IPS DF 6.9 (cell line): Measurements from ENCODE around the gene SACM1L.
"Not testable (repeated sequence)": the region's sequence is repeated elsewhere in the genome, so short reads cannot be mapped to it uniquely, and the experiment has no call there.

Source experiments
- DNase-seq: peaks from one replicate; pipeline ENCODE4 v3.0.0-alpha.2; 2013; ENCODE audit warnings: low read depth, low spot score
- H3K27ac ChIP-seq: one replicate; pipeline ENCODE4 v1.5.1; 2013; ENCODE audit warnings: low read length, control low read depth
- H3K27me3 ChIP-seq: 2 replicates; pipeline ENCODE4 v1.6.1; 2013; ENCODE audit warnings: mild to moderate bottlenecking, low read length; ENCODE audit not compliant: control insufficient read depth, insufficient read depth
- H3K36me3 ChIP-seq: 2 replicates; pipeline ENCODE4 v1.6.1; 2013; ENCODE audit warnings: low read length; ENCODE audit not compliant: control insufficient read depth, insufficient read depth
- H3K4me1 ChIP-seq: 2 replicates; pipeline ENCODE4 v1.6.1; 2013; ENCODE audit warnings: low read length; ENCODE audit not compliant: control insufficient read depth, insufficient read depth
- H3K4me3 ChIP-seq: 2 replicates; pipeline ENCODE4 v1.5.1; 2013; ENCODE audit warnings: mild to moderate bottlenecking, low read length
- H3K9me3 ChIP-seq: 2 replicates; pipeline ENCODE4 v1.6.1; 2013; ENCODE audit warnings: low read length, inconsistent platforms; ENCODE audit not compliant: control insufficient read depth, insufficient read depth
- WGBS: extraction: QIAGEN DNeasy Blood & Tissue Kit; methylation state at CpG from one replicate; pipeline ENCODE4 v1.1.7; 2013; ENCODE audit warnings: mixed read lengths, missing lambda C conversion rate; ENCODE audit not compliant: insufficient read length, insufficient coverage; 5-methylcytosine and 5-hydroxymethylcytosine counted together

Gene SACM1L

DNA sequence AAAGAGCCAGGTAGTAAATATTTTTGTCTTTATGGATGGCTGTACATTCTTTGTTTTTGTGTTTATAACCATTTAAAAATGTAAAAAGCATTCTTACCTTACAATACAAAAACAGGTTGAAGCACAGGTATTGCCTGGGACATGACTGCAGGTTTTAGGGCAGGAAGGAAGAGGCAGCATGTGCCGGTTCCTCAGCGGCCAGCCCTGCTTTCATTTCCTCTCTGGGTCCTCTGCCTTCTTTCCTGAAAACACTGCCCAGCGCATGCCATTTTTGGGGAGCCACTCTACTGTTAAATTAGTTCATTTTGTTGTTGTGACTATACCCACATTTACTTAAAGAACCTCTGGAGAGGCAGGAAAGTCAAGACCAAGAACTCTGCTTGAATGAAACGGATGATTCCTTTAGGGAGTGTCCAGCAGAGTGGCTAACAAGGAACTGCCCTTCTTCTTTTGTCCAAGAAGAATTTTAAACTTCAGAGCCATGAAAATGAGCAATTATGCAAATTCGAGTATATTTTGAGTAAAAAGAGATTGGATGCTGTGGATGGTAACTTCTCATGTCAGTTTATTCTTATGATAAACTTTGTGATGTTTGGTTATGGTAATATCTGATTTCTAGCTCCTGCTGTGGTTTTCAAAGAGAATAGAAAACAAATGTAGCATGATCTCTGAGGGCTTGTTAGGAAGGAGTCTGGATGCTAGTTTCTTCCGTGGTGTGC lies 52.7 kb downstream of the SACM1L start:
- no peak for DNase-seq
- WGBS, result no CpG with 5 or more reads among the region's 6 CpGs
- no peaks in the 10 kb centered on the region for H3K9me3 ChIP-seq
- peaks cover 2% of the 10 kb centered on the region for H3K4me1 ChIP-seq
- H3K36me3 ChIP-seq, result peaks cover 15% of the 10 kb centered on the region
- H3K27ac ChIP-seq, result no peak overlapping the region
- H3K27me3 ChIP-seq, result no peaks in the 10 kb centered on the region
- H3K4me3 ChIP-seq, result no peak overlapping the region

DNA sequence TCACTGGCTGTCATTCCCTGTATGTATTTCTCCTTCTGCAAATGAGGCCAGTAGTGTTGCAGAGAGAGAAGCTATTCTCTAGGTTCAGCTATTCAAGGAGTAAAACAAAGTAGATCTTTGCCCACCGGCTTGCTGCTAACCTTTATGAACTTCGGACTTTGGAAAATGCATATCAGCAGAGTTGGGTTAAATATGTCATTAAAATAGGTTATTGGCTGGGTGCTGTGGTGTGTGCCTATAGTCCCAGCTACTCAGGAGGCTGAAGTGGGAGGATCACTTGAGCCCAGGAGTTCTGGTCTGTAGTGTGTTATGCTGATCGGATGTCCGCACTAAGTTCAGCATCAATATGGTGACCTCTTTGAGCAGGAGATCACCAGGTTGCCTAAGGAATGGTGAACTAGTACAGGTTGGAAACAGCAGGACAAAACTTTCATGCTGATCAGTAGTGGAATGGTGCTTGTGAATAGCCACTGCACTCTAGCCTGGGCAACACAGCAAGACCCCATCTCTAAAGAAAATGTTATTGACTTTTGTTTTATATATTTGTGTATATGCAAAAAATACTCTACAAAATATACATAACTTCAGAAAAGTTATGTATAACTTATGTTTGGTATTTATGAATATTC lies 53.4 kb downstream of the SACM1L start:
- peaks cover 2% of the 10 kb centered on the region for H3K4me1 ChIP-seq
- no peak overlapping the region for H3K4me3 ChIP-seq
- H3K9me3 ChIP-seq, result no peaks in the 10 kb centered on the region
- H3K27me3 ChIP-seq, result no peaks in the 10 kb centered on the region
- H3K27ac ChIP-seq, result no peak overlapping the region
- no peak for DNase-seq
- H3K36me3 ChIP-seq, result peaks cover 17% of the 10 kb centered on the region
- no CpG with 5 or more reads among the region's 4 CpGs for WGBS

DNA sequence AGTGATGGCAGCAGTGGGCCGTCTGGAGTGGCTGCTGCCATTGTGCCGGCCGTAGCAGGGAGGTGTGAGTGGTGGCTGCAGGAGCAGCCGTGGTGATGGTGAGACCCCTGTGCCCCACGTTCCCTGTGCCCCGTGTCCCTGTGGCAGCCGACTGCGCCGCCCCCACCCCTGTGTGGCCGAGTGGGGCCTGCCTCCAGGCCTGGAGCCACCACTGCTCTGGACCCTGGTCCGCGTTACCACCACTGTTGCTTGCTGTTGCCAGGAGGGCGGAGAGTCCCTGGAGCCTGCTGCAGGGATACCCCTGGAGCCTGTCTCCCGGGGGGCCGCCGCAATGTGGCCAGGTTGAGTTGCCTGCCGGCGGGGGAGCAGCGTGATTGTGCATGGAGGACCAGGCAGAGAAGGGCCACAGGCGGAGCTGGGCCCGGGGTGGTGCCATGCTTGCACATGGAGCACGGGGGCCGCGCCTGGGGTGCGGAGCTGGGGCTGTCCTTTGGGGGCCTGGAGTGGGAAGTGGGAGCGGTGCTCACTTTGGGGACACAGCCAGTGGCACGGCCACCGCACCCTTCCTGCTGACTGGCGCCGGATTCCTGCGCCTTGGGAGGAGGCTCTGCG lies 57.1 kb downstream of the SACM1L start:
- no peak overlapping the region for H3K27ac ChIP-seq
- H3K9me3 ChIP-seq, result no peaks in the 10 kb centered on the region
- peaks cover 14% of the 10 kb centered on the region for H3K36me3 ChIP-seq
- no peak overlapping the region for H3K4me3 ChIP-seq
- peaks cover 2% of the 10 kb centered on the region for H3K4me1 ChIP-seq
- no peaks in the 10 kb centered on the region for H3K27me3 ChIP-seq
- DNase-seq, result no peak
- no CpG with 5 or more reads among the region's 32 CpGs for WGBS

DNA sequence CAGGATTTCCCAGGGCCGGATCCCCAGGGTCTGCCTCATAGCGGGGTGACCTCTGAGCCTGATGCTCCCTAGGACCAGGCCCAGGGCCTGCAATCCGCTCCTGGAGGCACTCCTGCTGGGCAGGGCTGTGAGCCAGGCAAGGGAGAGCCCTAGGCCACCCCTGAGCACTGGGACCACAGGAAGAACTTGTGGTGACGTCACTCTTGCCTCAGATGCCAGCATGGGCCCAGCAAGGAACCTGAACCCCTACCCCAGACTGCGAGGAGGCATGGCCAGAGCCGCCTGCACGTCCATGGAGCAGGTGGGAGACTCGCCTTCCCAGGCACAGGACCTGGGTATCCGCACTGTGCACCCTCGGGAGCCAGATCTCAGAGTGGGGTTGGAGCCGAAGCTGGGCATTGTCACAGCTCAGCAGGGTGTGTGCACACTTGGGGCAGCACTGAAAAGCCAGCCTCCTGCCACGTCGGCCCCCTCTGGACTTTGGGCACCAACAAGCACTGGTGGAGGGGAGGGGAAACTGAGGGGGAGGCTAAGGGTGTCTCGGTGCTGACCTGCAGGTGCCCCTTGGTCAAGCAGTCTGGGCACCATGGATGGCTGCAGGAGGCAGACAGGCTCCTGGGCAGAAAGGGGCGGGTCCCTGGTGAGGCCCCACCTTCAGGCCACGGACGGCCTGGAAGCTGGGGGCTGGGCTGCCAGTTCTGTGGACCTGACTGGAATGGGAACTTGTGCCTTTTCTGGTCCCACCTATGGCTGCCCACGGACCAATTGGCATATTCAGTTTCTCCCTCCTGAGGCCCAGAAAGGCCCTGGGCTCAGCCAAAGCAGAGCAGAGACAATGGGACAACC lies 57.8 kb downstream of the SACM1L start:
- DNase-seq, result no peak
- no peaks in the 10 kb centered on the region for H3K9me3 ChIP-seq
- peaks cover 14% of the 10 kb centered on the region for H3K36me3 ChIP-seq
- H3K4me1 ChIP-seq, result peaks cover 2% of the 10 kb centered on the region
- no peaks in the 10 kb centered on the region for H3K27me3 ChIP-seq
- no peak overlapping the region for H3K27ac ChIP-seq
- no peak overlapping the region for H3K4me3 ChIP-seq
- WGBS, result no CpG with 5 or more reads among the region's 18 CpGs

DNA sequence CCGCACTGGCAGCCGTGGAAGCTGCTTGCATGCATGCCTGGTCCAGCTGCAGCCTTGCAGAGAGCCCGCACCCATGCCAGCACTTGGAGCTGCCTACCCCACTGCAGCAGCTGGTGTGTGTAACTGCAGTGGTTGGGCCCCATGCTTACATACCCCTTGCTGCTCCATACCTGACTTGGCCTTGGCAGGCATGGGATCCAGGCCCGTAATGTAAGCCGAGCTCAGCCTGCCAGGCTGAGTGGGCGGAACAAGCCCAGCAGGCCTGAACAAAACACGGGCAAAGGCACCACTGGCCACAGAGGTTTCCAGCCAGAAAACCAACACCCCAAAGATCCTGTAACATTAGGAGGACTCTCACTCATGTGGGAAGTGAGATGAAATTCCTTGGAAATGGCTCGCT lies 58.9 kb downstream of the SACM1L start:
- Histone ChIP-seq H3K9me3 (no peaks in the 10 kb centered on the region), H3K27ac (no peak overlapping the region), H3K4me3 (no peak overlapping the region), H3K4me1 (peaks cover 2% of the 10 kb centered on the region; the same call in 1 of the 2 replicates), H3K36me3 (peaks cover 12% of the 10 kb centered on the region), H3K27me3 (no peaks in the 10 kb centered on the region)
- WGBS, result no CpG with 5 or more reads among the region's 8 CpGs
- DNase-seq, result no peak

DNA sequence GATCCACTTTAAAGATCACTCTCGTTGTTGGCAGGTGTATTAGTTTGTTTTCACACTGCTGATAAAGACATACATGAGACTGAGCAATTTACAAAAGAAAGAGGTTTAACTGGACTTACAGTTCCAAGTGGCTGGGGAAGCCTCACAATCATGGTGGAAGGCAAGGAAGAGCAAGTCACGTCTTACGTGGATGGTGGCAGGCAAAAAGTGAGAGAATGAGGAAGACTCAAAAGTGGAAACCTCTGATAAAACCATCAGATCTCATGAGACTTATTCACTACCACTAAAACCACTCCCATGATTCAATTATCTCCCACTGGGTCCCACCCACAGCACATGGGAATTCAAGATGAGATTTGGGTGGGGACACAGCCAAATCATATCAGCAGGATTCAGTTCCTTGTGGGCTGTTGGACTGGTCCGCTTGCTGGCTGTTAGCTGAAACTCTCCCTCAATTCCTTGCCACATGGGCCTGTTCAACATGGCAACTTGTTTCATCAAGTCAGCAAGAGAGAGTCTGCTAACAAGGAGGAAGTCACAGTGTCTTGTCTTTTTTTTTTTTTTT lies 59.9 kb downstream of the SACM1L start:
- not testable (repeated sequence) for DNase-seq, H3K27ac ChIP-seq, H3K27me3 ChIP-seq, H3K9me3 ChIP-seq, H3K4me3 ChIP-seq, H3K4me1 ChIP-seq
- WGBS, result no CpG with 5 or more reads among the region's 4 CpGs
- H3K36me3 ChIP-seq, result peaks cover 12% of the 10 kb centered on the region

DNA sequence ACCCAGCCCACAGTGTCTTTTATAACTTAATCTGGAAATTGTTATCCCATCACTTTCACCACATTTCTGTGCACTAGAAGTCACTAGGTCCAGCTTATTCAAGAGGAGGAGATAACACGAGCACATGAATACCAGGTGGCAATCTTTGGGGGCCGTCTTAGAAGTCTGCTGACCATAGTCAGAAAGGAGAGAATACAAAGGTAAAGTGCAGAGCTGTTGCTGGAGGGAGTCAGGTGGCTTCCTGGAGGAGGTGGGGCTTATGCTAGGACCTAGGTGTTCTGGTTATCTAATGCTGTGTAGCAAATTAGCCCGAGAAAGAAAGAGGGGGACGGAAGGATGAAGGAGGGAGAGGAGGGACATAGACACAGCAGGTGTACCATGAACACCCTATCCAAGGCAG lies 60.7 kb downstream of the SACM1L start:
- Histone ChIP-seq H3K36me3 (peaks cover 12% of the 10 kb centered on the region), H3K4me3 (no peak overlapping the region), H3K27me3 (no peaks in the 10 kb centered on the region), H3K4me1 (peaks cover 2% of the 10 kb centered on the region; the same call in 1 of the 2 replicates), H3K9me3 (no peaks in the 10 kb centered on the region), H3K27ac (no peak overlapping the region)
- no peak for DNase-seq
- no CpG with 5 or more reads among the region's 4 CpGs for WGBS

DNA sequence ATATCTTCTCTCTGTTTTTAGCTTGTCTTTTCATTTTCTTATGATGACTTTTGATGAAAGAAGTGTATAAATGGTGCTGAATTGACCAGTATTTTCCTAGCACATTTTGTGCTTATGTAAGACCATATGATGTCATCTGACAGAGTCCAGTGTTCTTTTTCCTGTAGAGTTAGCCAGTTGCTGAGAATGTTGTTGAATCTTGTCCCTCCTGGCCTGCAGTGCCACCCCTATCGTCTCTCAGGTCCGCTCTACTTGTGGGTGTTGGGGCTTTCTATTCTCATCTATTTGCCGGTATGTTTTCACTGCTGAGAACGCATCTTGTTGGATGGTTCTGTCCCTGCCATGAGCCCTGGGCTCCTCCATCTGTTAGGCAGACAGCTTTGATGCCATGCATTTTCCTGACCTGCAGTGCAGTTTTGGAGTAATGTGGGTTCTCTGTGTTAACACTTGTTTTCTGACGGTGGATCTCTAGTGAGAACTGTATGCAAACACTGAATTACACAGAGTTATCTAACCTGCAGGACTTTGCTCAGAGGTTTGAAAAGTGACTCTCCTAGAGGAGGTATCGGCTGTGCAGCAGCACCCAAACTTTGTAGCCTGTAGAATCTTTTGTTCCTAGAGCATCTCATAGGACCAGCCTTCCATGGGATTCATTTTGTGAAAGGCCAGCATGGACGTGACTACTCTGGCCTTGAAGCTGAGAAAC lies 62.5 kb downstream of the SACM1L start:
- DNase-seq, result no peak
- Histone ChIP-seq H3K4me1 (peaks cover 2% of the 10 kb centered on the region; the same call in 1 of the 2 replicates), H3K9me3 (no peaks in the 10 kb centered on the region), H3K4me3 (no peak overlapping the region), H3K27me3 (no peaks in the 10 kb centered on the region), H3K27ac (no peak overlapping the region), H3K36me3 (peaks cover 4% of the 10 kb centered on the region; the same call in 1 of the 2 replicates)
- no CpG with 5 or more reads among the region's 7 CpGs for WGBS

DNA sequence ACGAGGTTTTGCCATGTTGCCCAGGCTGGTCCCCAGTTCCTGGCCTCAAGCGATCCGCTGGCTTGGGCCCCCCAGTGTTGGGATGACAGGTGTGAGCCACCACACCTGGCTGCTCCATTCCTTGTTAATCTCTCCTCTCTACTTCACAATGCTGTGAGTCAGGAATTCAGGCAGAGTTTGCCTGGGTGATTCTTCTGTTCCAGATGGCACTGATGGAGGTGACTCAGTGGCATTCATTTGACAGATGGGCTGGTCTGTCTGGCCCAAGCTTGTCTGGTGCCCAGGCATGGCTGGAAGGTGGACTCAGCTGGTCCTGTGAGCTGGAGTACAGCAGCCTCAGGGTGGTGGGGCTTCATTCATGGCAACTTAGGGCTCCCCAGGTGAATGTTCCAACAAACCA lies 63.9 kb downstream of the SACM1L start:
- DNase-seq, result no peak
- Histone ChIP-seq H3K36me3 (no peaks in the 10 kb centered on the region), H3K9me3 (no peaks in the 10 kb centered on the region), H3K4me1 (no peaks in the 10 kb centered on the region; the same call in 1 of the 2 replicates), H3K27ac (no peak overlapping the region), H3K27me3 (no peaks in the 10 kb centered on the region), H3K4me3 (no peak overlapping the region)
- WGBS, result no CpG with 5 or more reads among the region's 3 CpGs
